GM18868 (cell line): ENCODE data around the gene GP9.

ENCODE experiments used
- ATAC-seq: cut with Tn5 transposase; IDR thresholded peaks from one replicate; pipeline ENCODE4 v1.9.1; 2021; ENCODE audit warnings: mild to moderate bottlenecking, moderate library complexity; ENCODE audit not compliant: unreplicated experiment

GP9 gene

DNA sequence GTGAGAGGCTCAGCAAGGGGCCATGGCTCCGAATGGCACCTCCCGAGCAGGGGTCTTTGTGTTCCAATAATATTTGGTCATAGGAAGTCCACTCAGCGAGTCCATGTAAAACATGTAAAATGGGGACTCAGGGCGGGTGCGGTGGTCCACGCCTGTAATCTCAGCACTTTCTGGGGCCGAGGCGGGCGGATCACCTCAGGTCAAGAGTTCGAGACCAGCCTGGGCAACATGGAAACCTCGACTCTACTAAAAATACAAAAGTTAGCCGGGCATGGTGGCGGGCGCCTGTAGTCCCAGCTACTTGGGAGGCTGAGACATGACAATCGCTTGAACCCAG, 33.1 kb upstream of the GP9 start:
- no peak for ATAC-seq

GRCh38 chr3:129028866-129029265, 31.7 kb upstream of the GP9 start:
- ATAC-seq = no peak

GRCh38 chr3:129030611-129031010, 30.0 kb upstream of the GP9 start:
- no peak for ATAC-seq

DNA sequence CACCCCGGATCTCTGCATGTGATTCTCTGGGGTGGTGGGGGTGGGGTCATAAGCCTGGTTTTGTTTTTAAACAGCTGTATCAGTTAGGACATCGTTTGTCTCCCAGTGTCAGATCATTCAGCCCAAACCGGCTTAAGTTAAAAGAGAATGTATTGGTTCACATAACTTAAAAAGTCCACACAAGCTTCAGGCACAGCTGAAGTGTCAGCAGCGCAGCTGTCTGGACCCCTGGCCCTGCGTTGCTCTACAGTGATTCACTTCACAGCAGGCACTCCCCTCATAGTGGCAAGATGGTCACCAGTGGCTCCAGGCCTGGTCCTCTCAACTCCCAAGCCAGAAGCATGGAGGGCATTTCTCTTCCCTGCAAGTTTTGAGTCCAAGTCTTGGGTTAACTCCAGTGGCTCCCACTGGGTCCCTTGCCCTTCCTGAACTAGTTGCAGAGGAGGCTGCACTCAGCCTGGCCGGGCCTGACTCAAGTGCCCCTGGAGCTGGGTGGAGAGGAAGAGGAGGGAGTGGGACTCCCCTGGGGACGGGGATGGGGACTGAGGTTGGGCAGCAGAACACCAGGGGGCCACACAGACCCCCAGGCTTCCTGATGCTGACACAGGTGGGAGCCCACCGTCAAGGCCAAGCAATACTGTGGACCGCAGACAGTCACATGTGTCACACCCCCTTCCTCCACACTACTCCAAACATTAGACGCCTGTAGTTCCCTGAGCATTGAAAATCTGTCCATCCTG, 28.9 kb upstream of the GP9 start:
- ATAC-seq = no peak

GRCh38 chr3:129032716-129033115, 27.9 kb upstream of the GP9 start:
- no peak for ATAC-seq

- ATAC-seq = no peak
Observed at GRCh38 chr3:129033151-129033550, 27.4 kb upstream of the GP9 start.

- no peak for ATAC-seq
Observed at GRCh38 chr3:129033633-129034321, 26.8 kb upstream of the GP9 start.

DNA sequence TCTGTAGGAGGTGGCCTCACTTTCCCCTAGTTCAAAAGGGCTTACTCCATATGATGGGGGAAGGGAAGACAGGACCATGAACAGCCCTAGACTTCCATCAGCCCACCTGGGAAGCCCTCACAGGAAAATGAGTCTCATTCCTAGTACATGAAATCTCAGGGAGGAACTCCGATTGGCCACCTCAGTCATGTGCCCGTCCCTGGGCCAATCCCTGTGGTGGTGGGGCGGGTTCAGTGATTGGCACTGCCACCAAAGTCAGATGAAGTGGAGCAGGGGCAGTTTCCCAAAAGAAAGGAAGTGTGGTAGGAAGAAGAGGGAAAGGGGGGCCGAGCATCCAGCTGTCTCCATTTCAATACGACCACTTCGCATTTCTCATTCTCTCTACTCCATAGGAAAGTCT, 25.9 kb upstream of the GP9 start:
- no peak for ATAC-seq

- ATAC-seq = no peak
Observed at GRCh38 chr3:129035360-129036221, 25.0 kb upstream of the GP9 start.

DNA sequence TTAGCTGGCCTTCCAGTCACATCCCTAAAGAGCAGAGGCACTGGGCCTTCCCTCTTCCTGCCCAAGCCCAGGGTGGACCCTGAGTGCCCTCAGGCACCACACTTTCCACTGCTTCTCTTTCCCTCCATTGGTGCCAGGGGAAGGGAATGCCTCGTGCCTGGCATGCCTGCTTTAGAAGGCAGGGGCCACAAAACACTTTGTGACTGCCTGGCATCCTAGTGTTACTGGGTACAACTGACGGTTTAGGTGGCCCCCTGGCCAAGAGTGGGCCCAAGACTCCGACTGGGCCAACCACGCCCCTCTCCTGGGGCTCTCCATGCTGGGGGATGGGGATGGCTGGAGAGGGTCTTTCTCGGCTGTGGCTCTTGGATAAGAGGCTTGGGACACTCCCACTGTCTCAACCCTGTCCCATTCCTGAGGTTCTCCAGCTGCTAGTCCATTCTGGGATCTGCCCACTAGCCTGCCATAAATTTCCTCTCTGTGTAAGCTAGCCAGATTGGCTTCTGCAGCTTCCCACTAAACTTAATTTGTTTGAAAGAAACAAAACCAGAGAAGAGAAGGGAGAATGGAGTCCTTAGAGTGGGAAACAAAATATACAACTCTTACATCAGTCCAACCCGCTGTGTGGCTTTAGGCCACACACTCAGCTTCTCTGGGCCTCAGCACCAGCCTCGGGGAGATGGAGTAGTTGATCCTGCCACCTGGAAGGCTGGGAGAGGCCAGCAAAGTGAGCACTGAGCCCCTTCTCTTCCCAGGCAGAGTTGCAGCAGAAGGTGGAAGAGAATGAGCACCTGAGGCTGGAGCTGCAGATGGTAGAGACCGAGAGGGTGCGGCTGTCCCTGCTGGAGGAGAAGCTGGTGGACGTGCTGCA, 24.1 kb upstream of the GP9 start:
- ATAC-seq = no peak

DNA sequence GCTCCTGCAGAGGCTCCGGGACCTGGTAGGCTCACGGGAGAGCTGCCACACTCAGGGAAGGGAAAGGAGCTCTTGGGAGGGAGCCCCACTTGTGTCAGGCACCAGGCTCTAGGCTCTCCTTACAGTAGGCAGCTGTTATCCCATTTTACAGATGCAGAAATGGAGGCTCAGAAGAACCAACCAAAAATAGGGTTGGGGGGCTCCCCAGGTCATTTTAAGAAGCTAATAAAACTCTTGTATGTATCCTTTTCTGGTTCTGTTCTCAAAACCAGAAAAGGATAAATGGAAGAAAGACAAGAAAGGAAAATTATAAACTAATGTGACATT, 23.5 kb upstream of the GP9 start:
- ATAC-seq = no peak

- ATAC-seq = no peak
Observed at GRCh38 chr3:129038121-129038855, 22.3 kb upstream of the GP9 start.

GRCh38 chr3:129039271-129040038, 21.1 kb upstream of the GP9 start:
- no peak for ATAC-seq

GRCh38 chr3:129040039-129040336, 20.6 kb upstream of the GP9 start:
- ATAC-seq = no peak

DNA sequence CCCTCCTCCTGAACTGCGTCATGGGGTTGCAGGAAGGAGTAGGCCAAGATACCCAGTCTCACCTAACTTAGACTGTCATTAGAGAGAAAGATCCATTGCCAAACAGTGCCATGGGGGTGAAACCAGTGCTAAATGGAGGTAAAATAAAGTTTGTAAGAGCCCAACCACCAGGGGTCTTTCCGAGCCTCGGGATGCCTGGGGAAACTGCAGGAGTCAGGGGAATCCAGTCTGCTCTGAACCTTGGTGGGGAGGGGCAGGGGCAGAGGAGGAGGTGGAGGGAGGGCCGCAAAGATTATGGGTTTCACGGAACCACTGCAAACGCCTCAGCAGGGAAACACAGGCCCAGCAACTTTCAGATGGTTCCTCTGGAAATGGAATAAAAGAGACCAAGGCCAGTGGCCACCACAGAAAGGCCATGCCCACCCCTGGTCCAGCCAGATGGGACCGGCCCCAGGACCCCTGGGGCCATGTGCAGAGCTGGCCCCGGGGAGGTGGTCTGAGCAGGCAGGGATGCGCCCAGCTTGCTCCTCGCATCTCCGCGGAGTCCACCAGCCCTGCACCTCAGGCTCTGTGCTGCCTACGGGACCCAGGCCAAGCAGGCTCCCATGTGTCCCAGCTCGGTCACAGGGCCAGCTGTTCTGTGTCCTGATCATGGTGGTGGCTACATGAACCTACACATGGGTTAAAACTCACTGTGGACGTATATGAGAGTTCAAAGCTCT, 19.8 kb upstream of the GP9 start:
- ATAC-seq = no peak

DNA sequence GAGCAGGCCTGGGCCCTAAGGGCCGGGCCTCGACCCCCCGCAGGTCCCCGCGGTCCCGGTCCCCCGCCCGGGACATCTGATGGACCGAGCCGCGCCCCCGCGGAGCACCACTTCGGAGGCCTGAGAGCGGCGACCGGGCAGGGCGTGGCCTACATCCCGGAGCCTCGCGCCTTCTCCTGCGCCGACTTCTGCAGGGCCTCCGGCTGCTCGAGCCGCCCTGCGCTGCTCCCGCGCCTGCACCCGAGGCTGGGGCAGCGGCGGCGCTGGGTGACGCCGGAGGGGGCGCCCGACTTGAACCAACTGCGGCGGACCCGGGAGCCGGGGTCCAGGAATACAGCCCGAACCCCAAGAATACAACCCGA, 14.9 kb upstream of the GP9 start:
- no peak for ATAC-seq

DNA sequence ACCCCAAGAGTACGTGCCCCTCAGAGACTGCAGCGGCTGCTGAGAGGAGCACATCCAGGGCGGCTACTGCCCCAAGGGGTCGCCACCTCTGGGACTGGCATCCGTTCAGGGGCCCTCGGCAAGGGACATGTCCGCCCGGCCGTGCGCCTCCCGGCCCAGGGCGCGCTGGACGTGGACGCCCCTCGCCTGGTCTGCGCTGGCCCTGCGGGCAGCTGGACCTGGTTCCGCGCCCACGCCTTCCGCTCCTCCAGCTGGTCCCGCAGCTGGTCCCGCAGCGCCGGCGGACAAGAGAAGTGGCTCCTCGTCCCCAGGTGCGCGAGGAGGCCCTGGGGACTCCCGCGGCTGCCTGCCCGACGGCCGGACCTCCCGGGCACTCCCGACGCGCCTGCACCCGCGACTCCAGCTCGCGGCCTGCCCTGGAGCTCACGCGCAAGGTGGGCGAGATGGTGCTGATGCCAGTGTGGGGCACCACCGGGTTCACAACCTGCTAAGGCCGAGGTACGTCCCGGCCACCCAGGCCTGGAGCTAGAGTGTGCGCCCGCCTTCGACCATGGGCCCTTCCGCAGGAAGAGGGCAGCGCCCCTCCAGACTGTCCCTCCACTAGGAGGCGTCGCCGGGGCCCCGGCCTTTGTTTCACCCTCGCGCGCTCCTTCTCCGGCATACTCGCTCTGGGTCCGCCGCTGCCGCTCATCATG, 14.4 kb upstream of the GP9 start:
- no peak for ATAC-seq

DNA sequence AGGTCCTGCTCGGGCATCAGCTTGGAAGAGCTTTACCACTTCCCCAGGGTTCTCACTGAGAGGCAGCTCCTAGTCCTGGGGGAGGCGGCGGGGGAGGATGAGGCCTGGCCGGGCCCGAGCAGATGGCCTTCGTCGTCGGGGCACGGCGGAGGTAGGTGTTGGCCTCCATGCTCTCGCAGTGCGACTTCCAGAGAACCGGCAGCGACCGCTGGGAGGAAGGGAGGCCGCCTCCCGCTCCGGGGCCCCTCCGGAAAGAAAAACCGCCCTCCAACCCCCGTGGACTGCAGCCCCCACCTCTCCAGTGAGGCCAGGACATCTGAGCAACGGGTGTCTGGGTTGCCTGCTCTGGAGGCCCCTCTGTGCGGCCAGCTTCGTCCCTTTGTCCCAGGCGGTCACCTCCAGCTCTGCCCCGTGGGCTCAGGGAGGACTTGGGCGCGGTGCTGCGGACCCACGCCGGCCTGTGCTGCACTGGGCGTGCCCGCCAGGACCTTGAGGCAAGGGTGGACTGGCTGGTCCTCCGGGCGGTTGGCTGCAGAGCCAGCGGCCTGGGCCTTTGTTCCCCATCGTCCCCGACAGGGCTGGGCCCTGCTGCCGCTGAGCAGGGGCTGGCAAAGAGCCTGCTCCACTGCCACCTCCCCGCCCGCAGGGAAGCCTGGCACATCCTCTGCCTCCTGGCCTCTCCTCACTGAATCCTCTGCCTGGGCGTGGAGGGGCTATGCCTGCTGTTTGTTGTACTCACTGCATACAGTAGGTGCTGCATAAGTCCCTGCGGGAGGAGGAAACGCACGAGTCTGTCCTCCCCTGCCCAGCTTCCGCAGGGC, 13.6 kb upstream of the GP9 start:
- no peak for ATAC-seq
